Hepatocyte (in vitro differentiated cells): ENCODE measurements around the gene PTGES. TPM values are rescaled to one million over a fixed set of nuclear protein-coding genes. Genes with fewer than 3 reads are reported as not detected.

Source experiments
- DNase-seq: peaks from one replicate; pipeline ENCODE4 v3.0.0-alpha.2; 2016; ENCODE audit warnings: low spot score
- H2AFZ ChIP-seq: fragments of 200-600 bp; sonication (generic); 2 replicates; pipeline ENCODE4 v1.6.0; 2016; ENCODE audit warnings: antibody characterized with exemption, mild to moderate bottlenecking
- H3K27ac ChIP-seq: fragments of 200-600 bp; sonication (generic); 2 replicates; pipeline ENCODE4 v1.5.1; 2016; ENCODE audit warnings: mild to moderate bottlenecking
- H3K27me3 ChIP-seq: fragments of 200-600 bp; sonication (generic); 2 replicates; pipeline ENCODE4 v1.6.1; 2016
- H3K36me3 ChIP-seq: fragments of 200-600 bp; sonication (generic); replicated peaks from 2 replicates; pipeline ENCODE4 v1.5.1; 2016; ENCODE audit warnings: low read depth; ENCODE audit not compliant: insufficient read depth
- H3K4me1 ChIP-seq: fragments of 200-600 bp; sonication (generic); 2 replicates; pipeline ENCODE4 v1.5.1; 2016; ENCODE audit warnings: mild to moderate bottlenecking, moderate library complexity; ENCODE audit not compliant: insufficient read depth
- H3K4me2 ChIP-seq: fragments of 200-600 bp; sonication (generic); 2 replicates; pipeline ENCODE4 v1.6.0; 2016
- H3K4me3 ChIP-seq: fragments of 200-600 bp; sonication (generic); 2 replicates; pipeline ENCODE4 v1.5.1; 2016; ENCODE audit warnings: mild to moderate bottlenecking
- H3K79me2 ChIP-seq: fragments of 200-600 bp; sonication (generic); 2 replicates; pipeline ENCODE4 v1.6.0; 2017; ENCODE audit warnings: mild to moderate bottlenecking
- H3K9me2 ChIP-seq: fragments of 200-600 bp; sonication (generic); replicated peaks from 2 replicates; pipeline ENCODE4 v1.6.0; 2017; ENCODE audit warnings: mild to moderate bottlenecking; ENCODE audit not compliant: insufficient read depth
- H3K9me3 ChIP-seq: fragments of 200-600 bp; sonication (generic); 2 replicates; pipeline ENCODE4 v1.5.1; 2016; ENCODE audit warnings: low read depth, mild to moderate bottlenecking
- H4K20me1 ChIP-seq: fragments of 200-600 bp; sonication (generic); 2 replicates; pipeline ENCODE4 v1.6.0; 2016; ENCODE audit warnings: mild to moderate bottlenecking; ENCODE audit not compliant: insufficient read depth, poor library complexity, severe bottlenecking
- EZH2 ChIP-seq: fragments of 200-600 bp; sonication (generic); IDR thresholded peaks from 2 replicates; pipeline ENCODE4 v1.6.1; 2016; ENCODE audit warnings: antibody characterized with exemption, mild to moderate bottlenecking, borderline replicate concordance
- EZH2phosphoT487 ChIP-seq: fragments of 200-600 bp; sonication (generic); IDR thresholded peaks from one replicate; pipeline ENCODE4 v1.6.1; 2018; ENCODE audit warnings: antibody characterized with exemption, mild to moderate bottlenecking, low read depth, moderate library complexity; ENCODE audit not compliant: unreplicated experiment, severe bottlenecking
- WGBS: methylation state at CpG from one replicate; pipeline ENCODE4 v1.1.6; 2016; ENCODE audit warnings: low lambda C conversion rate; ENCODE audit errors: missing lambda C conversion rate; 5-methylcytosine and 5-hydroxymethylcytosine counted together
- polyA plus RNA-seq: library from polyadenylated mRNA; unstranded; fragments of >200 nt; fragmentation: Nextera tagmentation; extraction: Ambion mirVana; gene quantifications from 2 replicates; pipeline ENCODE4 v1.2.1, GENCODE V29; 2016
- total RNA-seq: library from RNA; depleted of rRNA; stranded (reverse); fragments of >200 nt; gene quantifications from 2 replicates; pipeline ENCODE4 v1.2.3, GENCODE V29; 2014
- TF ChIP-seq, protein P1 (sequence below): fragments of 200-600 bp; sonication (generic); IDR thresholded peaks from 2 replicates; pipeline ENCODE4 v1.5.1; 2016; ENCODE audit warnings: antibody characterized with exemption, mild to moderate bottlenecking; ENCODE audit not compliant: poor library complexity

Gene PTGES
- total and polyA plus RNA-seq, 2 experiments from 2014 or later: 26.4 to 94.9 TPM

- WGBS: 72% methylated on average over 17 of the region's 17 CpGs
- TF ChIP-seq EZH2 (no peak), EZH2phosphoT487 (no peak)
- TF ChIP-seq, protein P1, sequence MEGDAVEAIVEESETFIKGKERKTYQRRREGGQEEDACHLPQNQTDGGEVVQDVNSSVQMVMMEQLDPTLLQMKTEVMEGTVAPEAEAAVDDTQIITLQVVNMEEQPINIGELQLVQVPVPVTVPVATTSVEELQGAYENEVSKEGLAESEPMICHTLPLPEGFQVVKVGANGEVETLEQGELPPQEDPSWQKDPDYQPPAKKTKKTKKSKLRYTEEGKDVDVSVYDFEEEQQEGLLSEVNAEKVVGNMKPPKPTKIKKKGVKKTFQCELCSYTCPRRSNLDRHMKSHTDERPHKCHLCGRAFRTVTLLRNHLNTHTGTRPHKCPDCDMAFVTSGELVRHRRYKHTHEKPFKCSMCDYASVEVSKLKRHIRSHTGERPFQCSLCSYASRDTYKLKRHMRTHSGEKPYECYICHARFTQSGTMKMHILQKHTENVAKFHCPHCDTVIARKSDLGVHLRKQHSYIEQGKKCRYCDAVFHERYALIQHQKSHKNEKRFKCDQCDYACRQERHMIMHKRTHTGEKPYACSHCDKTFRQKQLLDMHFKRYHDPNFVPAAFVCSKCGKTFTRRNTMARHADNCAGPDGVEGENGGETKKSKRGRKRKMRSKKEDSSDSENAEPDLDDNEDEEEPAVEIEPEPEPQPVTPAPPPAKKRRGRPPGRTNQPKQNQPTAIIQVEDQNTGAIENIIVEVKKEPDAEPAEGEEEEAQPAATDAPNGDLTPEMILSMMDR: no peak
- H3K4me3 ChIP-seq: no peak overlapping the region
Measured at GRCh38 chr9:129703667-129704355, 49.0 kb downstream of the PTGES start.

DNA sequence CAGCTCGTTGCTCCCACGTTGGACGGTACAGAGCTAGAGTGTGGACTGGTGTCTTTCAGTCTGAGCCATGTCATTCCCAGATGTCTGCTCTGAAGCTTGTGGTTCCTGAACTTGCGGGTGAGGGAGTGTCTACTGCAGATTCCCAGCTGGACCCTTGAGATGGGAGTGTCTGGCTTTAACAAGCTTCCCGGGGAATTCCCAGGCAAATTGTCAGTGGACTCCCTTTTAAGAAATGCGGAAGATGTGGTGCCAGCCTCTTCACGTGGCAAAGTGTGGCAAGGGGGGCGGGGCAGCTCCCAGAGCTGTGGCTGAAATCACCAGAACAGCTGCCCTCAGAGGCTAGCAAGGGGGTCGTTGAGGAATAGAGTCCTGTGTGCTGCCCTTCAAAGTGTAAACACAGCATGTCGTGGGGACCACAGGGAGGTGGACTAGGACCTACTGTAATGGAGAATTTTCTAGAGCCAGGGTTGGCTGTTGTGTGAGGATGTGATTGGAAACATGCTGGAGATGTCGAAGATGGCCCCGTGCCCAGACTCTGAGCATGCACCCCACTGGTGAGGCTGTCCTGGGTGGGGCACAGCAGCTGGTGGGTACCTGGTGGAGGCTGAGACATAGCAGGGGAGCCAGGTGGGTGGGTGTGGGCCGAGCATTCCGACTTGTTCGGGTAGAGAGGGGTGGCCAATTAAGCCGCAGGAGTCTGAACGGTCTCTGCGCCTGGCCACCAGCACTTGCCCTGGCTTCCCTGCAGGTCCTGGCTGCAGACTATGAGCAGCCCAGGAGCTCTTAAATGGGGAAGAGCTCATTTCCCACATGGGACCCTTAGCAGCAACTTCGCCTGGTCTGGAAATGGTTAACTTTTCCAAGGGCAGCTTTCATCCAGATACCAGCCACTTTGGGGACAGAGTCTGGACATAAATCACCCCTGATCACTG, 50.0 kb downstream of the PTGES start:
- WGBS: 48% methylated on average over 19 of the region's 19 CpGs
- TF ChIP-seq, protein P1: no peak
- TF ChIP-seq EZH2: no peak
- TF ChIP-seq EZH2phosphoT487: no peak
- no peaks in the 10 kb centered on the region for H3K36me3 ChIP-seq
- H3K4me1 ChIP-seq: peaks cover 27% of the 10 kb centered on the region
- DNase-seq: peak; percentile 58
- H3K9me3 ChIP-seq: no peaks in the 10 kb centered on the region
- peak overlapping the region; percentile 88 for H3K27ac ChIP-seq
- H2AFZ ChIP-seq: no peak overlapping the region
- H3K9me2 ChIP-seq: no peaks in the 10 kb centered on the region
- H4K20me1 ChIP-seq: no peaks in the 10 kb centered on the region
- H3K27me3 ChIP-seq: peaks cover 12% of the 10 kb centered on the region
- peak overlapping the region; percentile 64 for H3K4me2 ChIP-seq
- no peak overlapping the region for H3K4me3 ChIP-seq
- H3K79me2 ChIP-seq: peaks cover 8% of the 10 kb centered on the region

More at GRCh38 chr9:129703667-129704355, 49.0 kb downstream of the PTGES start:
- Histone ChIP-seq H3K79me2 (peaks cover 5% of the 10 kb centered on the region), H3K27ac (peak overlapping the region; percentile 88), H3K4me1 (peaks cover 18% of the 10 kb centered on the region), H3K9me3 (no peaks in the 10 kb centered on the region), H2AFZ (no peak overlapping the region), H3K27me3 (peaks cover 4% of the 10 kb centered on the region), H4K20me1 (no peaks in the 10 kb centered on the region), H3K9me2 (no peaks in the 10 kb centered on the region), H3K36me3 (no peaks in the 10 kb centered on the region), H3K4me2 (peak overlapping the region; percentile 64)
- DNase-seq: no peak

DNA sequence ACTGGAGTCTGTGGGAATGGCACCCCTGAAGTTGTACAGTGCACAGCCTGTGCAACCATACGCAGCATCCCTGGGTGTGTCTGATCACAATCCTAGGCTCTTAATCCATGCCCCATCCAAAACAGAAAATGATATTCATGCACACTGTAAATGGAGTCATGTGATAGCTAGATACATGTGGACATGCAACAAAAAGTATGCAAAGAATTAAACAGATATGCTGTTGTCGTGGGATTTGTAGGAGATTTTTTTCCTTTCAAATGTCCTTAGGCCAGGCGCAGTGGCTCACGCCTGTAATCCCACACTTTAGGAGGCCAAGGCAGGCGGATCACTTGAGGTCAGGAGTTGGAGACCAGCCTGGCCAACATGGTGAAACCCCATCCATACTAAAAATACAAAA, 51.3 kb downstream of the PTGES start:
- no peak for TF ChIP-seq EZH2
- TF ChIP-seq, protein P1: no peak
- no peak for TF ChIP-seq EZH2phosphoT487
- no peaks in the 10 kb centered on the region for H3K9me3 ChIP-seq
- DNase-seq: no peak
- peaks cover 37% of the 10 kb centered on the region for H3K4me1 ChIP-seq
- no peak overlapping the region for H3K4me3 ChIP-seq
- no peaks in the 10 kb centered on the region for H4K20me1 ChIP-seq
- H3K79me2 ChIP-seq: peaks cover 6% of the 10 kb centered on the region
- peak overlapping the region; percentile 88 for H3K27ac ChIP-seq
- H3K9me2 ChIP-seq: no peaks in the 10 kb centered on the region
- H3K36me3 ChIP-seq: no peaks in the 10 kb centered on the region
- peaks cover 22% of the 10 kb centered on the region for H3K27me3 ChIP-seq
- 79% methylated on average over 5 of the region's 5 CpGs for WGBS
- no peak overlapping the region for H3K4me2 ChIP-seq
- H2AFZ ChIP-seq: no peak overlapping the region
